Measurements from ENCODE around the gene CMTM4. TPM values are rescaled to one million over a fixed set of nuclear protein-coding genes. Genes with fewer than 3 reads are reported as not detected.

The CMTM4 gene
- total and polyA plus RNA-seq, 11 donors: 4.5 to 22.5 (median 12.2) TPM

DNA sequence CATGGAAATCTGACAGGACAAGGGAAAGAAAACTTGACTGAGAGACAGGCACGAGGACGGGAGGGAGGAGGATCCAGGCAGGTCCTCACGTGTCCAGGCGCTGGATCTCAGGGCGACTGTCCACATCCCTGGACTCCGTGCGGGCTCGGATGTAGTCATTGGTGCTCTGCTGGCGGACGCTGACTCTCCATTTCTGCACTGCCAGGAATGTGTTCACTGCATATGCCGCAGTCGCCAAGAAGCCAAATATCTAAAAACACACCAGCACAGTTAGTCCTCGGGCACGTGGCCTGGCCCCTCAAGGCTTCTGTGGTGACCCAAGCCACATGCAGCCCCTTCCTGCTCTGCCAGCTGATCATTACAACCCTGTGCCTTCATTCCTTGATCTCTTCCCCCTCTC lies 74.6 kb downstream of the CMTM4 start:
- no peak for TF ChIP-seq POLR2A (IDR thresholded peaks at IDR 0.05)
- TF ChIP-seq, protein P1, sequence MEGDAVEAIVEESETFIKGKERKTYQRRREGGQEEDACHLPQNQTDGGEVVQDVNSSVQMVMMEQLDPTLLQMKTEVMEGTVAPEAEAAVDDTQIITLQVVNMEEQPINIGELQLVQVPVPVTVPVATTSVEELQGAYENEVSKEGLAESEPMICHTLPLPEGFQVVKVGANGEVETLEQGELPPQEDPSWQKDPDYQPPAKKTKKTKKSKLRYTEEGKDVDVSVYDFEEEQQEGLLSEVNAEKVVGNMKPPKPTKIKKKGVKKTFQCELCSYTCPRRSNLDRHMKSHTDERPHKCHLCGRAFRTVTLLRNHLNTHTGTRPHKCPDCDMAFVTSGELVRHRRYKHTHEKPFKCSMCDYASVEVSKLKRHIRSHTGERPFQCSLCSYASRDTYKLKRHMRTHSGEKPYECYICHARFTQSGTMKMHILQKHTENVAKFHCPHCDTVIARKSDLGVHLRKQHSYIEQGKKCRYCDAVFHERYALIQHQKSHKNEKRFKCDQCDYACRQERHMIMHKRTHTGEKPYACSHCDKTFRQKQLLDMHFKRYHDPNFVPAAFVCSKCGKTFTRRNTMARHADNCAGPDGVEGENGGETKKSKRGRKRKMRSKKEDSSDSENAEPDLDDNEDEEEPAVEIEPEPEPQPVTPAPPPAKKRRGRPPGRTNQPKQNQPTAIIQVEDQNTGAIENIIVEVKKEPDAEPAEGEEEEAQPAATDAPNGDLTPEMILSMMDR (IDR thresholded peaks at IDR 0.05): no peak
- Histone ChIP-seq H3K4me1 (peaks cover 0 to 30% (median 12%) of the 10 kb centered on the region in 12 donors), H3K4me3 (no peak overlapping the region), H3K27me3 (no peaks in the 10 kb centered on the region), H3K9me3 (no peaks in the 10 kb centered on the region), H3K27ac (no peak overlapping the region), H3K36me3 (peaks cover 0 to 14% (median 6%) of the 10 kb centered on the region in 9 donors)
- ATAC-seq: no peak
- WGBS, 4 donors: 97 to 99% (median 98%) methylated on average over 14 of the region's 14 CpGs
- DNase-seq: no peak
- intact Hi-C loops (cut with DNase I): no loop called here

DNA sequence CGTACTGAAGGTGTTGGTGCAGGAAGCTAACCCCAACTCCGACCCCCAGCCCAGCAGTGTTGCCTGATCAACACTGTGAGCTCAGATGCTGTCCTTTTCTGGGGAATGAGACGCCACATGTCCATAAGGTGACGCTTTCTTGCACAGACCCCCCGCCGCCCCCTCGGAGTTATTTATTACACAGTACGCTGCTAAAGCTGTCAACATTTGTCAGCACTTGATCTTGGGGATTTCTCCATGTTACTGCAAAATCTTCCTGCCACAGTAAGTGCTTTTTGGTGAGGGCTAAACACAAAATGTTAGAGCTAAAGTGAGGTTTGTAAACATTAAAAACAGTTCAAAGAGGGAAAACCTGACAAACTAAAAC lies 76.1 kb downstream of the CMTM4 start:
- peak overlapping the region in 1 of 12 donors; percentile 33 for H3K27ac ChIP-seq
- DNase-seq (no peak), ATAC-seq (peak in 1 of 4 donors; percentile 33)
- TF ChIP-seq, protein P1 (IDR thresholded peaks at IDR 0.05): no peak
- no peak for TF ChIP-seq POLR2A (IDR thresholded peaks at IDR 0.05)
- H3K4me1 ChIP-seq: peaks cover 0 to 30% (median 12%) of the 10 kb centered on the region in 12 donors
- intact Hi-C loops (cut with DNase I): no loop called here
- peaks cover 0 to 14% (median 6%) of the 10 kb centered on the region in 9 donors for H3K36me3 ChIP-seq
- WGBS, 4 donors: 77 to 90% (median 85%) methylated on average over 8 of the region's 8 CpGs
- no peaks in the 10 kb centered on the region for H3K9me3 ChIP-seq
- H3K4me3 ChIP-seq: no peak overlapping the region
- H3K27me3 ChIP-seq: no peaks in the 10 kb centered on the region

DNA sequence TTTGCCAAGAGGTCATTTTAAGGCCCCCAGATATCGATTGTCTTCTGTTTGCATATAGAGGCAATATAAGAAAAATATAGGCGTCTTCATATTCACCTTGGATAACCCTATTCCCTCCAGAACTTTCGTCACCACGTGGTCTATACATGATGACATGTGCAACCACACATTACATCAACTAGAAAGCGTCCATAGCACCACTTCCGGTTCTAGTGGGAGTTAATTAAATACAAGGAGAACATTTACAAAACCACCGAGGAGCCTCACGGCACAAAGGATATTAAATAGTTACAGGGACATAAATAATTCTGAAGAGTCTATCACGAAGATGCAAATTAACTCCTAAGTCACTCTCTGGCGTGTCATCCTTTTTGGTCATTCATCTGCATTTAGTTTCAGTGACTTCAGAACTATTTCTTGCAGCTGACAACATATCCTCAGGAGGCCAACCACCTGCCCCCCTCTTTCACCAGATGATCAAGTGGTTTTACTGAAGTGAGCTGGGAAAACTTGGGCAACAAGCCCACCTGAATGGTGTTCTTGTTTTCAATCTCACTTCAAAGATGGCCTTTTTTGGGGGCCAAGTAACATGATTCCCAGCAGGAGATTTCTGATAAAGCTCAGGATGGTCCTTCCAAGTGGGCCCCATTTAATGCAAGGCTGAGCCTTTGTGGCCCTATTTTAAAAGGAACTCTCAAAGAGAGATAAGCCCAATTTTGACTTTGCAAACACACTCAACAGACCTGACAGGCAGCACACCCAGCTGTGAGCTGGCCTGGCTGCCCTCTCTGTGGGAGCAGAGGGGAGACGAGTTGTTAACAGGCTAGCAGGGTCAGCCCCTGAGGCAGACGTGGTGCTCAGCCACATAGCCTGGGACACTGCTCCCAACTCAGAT lies 76.8 kb downstream of the CMTM4 start:
- TF ChIP-seq, protein P1 (IDR thresholded peaks at IDR 0.05): no peak
- TF ChIP-seq POLR2A (IDR thresholded peaks at IDR 0.05): no peak
- DNase-seq (no peak), ATAC-seq (peak in 2 of 4 donors; percentile 14 to 27)
- 68 to 74% (median 70%) methylated on average over 11 to 12 of the region's 12 CpGs for WGBS, 4 donors
- no peaks in the 10 kb centered on the region for H3K9me3 ChIP-seq
- peaks cover 0 to 30% (median 12%) of the 10 kb centered on the region in 12 donors for H3K4me1 ChIP-seq
- H3K27ac ChIP-seq: peak overlapping the region in 2 of 12 donors; percentile 24 to 33
- H3K27me3 ChIP-seq: no peaks in the 10 kb centered on the region
- H3K4me3 ChIP-seq: no peak overlapping the region
- H3K36me3 ChIP-seq: peaks cover 0 to 15% (median 6%) of the 10 kb centered on the region in 9 donors
- intact Hi-C loops (cut with DNase I): loop anchor here in 1 of 10 donors (10.0 kb wide), 1 partner anchor 75 kb away; the partner anchor contains the start of gene CMTM4
